GM12864 (cell line): ENCODE results near the gene HIP1R.
"Not testable (repeated sequence)": the region's sequence is repeated elsewhere in the genome, so short reads cannot be mapped to it uniquely, and the experiment has no call there.

ENCODE experiments used
- DNase-seq: peaks from one replicate; pipeline ENCODE4 v3.0.0-alpha.2; 2011; ENCODE audit warnings: low read depth
- H3K4me3 ChIP-seq: 2 replicates; pipeline ENCODE4 v1.5.1; 2011; ENCODE audit warnings: mild to moderate bottlenecking, low read depth, low read length, control low read depth
- TF ChIP-seq, protein P1 (sequence below): IDR thresholded peaks from 2 replicates; pipeline ENCODE4 v1.5.1; 2011; ENCODE audit warnings: low read depth, mild to moderate bottlenecking, moderate library complexity, low read length, control low read depth, inconsistent platforms; ENCODE audit errors: missing control alignments

Gene HIP1R

GRCh38 chr12:122874081-122874480, 38.8 kb downstream of the HIP1R start:
- DNase-seq, result no peak
- TF ChIP-seq, protein P1, sequence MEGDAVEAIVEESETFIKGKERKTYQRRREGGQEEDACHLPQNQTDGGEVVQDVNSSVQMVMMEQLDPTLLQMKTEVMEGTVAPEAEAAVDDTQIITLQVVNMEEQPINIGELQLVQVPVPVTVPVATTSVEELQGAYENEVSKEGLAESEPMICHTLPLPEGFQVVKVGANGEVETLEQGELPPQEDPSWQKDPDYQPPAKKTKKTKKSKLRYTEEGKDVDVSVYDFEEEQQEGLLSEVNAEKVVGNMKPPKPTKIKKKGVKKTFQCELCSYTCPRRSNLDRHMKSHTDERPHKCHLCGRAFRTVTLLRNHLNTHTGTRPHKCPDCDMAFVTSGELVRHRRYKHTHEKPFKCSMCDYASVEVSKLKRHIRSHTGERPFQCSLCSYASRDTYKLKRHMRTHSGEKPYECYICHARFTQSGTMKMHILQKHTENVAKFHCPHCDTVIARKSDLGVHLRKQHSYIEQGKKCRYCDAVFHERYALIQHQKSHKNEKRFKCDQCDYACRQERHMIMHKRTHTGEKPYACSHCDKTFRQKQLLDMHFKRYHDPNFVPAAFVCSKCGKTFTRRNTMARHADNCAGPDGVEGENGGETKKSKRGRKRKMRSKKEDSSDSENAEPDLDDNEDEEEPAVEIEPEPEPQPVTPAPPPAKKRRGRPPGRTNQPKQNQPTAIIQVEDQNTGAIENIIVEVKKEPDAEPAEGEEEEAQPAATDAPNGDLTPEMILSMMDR, result no peak
- no peak overlapping the region for H3K4me3 ChIP-seq

DNA sequence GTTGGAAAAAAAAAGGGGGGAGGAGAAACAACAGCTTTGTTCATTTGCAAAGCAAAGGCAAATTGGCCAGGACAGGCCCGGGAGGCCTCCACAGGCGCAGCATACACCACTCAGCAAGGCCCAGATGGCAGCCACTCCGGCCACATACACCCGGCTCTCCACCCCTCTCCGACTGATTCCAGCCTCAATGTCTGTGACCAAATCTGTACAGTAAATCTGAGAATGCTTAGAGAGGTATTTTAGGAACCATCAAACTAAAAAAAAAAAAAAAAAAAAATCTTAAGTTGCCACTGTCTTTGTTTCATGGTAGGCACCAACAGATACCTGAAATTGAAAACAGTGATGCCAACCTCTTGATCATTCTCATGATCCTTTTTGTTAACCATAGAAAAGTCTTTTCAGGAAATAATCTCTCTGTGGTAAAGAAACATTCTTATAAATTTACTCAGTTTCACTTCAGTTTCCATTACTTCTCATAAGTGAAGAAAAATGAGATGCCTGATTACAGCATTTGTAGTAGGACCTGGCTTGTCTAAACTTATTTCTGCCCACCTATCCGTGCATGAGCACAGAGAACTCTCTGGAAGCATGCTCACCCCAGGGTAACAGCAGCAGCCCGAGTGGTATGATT, 40.4 kb downstream of the HIP1R start:
- H3K4me3 ChIP-seq, result no peak overlapping the region
- TF ChIP-seq, protein P1, result no peak
- no peak for DNase-seq

GRCh38 chr12:122876281-122876680, 41.0 kb downstream of the HIP1R start:
- DNase-seq, result not testable (repeated sequence)

GRCh38 chr12:122876731-122877130, 41.5 kb downstream of the HIP1R start:
- TF ChIP-seq, protein P1, result no peak
- DNase-seq, result no peak
- H3K4me3 ChIP-seq, result no peak overlapping the region

More at GRCh38 chr12:122876281-122876680, 41.0 kb downstream of the HIP1R start:
- not testable (repeated sequence) for H3K4me3 ChIP-seq

GRCh38 chr12:122878780-122879612, 43.7 kb downstream of the HIP1R start:
- TF ChIP-seq, protein P1, result no peak
- no peak overlapping the region for H3K4me3 ChIP-seq
- no peak for DNase-seq

DNA sequence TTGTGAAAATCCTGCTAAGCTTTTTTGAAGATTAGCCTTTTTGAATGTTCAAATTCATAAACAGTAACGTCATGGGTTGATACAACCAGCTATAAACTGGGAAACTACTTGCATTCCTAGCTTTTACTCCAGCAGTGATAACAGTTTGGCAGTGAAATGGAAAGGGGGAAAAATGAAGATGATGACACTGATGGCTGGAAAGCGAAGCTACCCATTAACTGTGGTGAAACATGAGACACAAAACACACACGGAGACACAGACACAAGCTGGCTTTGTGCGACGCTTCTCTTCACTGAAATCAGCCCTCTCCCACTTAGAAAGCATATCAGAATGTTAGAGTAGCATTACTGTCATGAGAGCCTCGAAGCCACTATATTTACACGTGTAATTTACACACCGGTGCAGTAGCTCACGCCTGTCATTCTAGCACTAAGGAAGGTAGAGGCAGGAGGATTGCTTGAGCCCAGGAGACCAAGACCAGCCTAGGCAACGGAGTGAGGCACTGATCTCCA, 45.0 kb downstream of the HIP1R start:
- no peak for DNase-seq
- TF ChIP-seq, protein P1, result no peak
- no peak overlapping the region for H3K4me3 ChIP-seq

DNA sequence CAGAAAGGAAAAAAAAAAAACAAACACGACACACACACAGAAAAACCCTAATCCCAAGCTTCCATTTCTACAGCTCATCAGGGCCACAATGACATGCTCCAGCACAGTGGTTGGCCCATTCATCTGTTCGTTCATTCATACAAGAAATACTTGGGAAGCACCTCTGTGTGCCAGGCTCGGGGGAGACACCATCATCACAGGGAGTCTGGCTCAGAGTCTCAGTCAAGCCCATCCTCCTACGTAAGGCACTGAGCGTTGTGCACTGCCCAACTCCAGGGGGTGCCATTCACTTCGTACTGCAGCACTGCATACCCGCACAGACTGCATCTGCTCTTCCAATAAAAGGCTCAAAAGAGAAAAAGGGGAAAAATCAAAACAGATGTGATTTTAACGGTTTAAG, 45.4 kb downstream of the HIP1R start:
- no peak overlapping the region for H3K4me3 ChIP-seq
- DNase-seq, result no peak
- TF ChIP-seq, protein P1, result peak; percentile 46
